HG03066 (cell line): Measurements from ENCODE around the gene MKRN2.
"Not testable (repeated sequence)": the region's sequence is repeated elsewhere in the genome, so short reads cannot be mapped to it uniquely, and the experiment has no call there.

Source experiments
- ATAC-seq: cut with Tn5 transposase; IDR thresholded peaks from one replicate; pipeline ENCODE4 v1.9.1; 2021; ENCODE audit warnings: low read depth; ENCODE audit not compliant: unreplicated experiment

Gene MKRN2

GRCh38 chr3:12556690-12557472 is at the start of gene MKRN2:
Gene MKRN2, plus strand, starts transcription at chr3:12557087. Its CDS starts 64 bp downstream, at chr3:12557151.
- ATAC-seq = peak; percentile 71

GRCh38 chr3:12507591-12508281 is 49.2 kb upstream of the MKRN2 start:
- no peak for ATAC-seq

GRCh38 chr3:12508291-12508700 is 48.6 kb upstream of the MKRN2 start:
- ATAC-seq = no peak

DNA sequence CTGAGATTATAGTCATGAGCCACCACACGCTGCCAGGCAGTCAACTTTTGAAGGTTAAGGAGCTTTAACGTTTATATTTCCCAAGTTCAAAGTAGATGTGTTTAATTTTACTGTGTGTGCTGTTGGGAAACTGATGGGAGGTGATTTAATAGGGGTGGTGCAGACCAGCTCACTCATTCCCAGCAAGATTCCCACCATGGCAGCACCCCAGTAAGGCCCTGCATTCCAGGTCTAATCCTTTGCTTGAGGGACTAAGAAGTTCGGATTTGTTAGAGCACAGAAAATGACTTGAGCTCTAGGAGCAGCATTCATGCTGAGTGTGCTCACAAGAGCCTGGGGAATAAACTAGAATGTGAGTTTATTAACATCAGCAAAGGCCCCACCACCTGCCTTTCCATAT is 47.4 kb upstream of the MKRN2 start:
- no peak for ATAC-seq

- ATAC-seq = no peak
Measured at GRCh38 chr3:12512534-12513118, 44.3 kb upstream of the MKRN2 start.

DNA sequence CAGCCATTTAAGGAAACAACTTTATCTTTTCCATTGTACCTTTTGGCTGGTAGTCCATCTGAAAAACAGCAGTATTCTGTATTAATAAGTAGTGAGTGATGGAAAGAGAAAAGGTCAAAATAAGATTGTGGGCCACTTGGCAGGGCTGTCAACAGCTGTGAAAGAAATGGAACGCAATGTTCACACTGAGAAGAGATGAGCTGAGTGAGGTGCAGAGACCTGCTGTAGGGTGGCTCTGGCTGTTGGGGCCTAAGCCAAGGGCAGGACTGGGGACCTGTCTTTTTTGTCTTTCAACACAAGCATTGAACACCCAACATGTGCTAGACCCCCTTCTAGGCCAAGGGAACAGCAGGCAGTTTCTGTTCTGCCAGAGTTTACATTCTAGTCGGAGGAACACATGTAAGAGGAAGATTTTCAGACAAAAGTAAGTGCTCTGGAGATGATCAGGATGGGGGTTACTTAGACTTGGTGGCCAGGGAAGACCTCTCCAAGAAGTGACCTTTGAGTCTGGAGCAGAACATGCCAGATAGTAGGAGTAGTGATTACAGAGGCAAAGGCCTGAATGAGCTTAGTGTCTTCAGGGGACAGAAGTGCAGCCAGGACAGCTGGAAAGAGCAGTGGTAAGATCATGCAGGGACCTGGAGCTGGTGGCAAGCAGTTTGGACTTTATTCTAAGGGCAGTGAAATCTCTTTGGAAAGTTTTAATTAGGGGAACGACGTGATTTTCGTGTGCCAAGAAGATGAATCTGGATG is 43.0 kb upstream of the MKRN2 start:
- ATAC-seq = no peak

DNA sequence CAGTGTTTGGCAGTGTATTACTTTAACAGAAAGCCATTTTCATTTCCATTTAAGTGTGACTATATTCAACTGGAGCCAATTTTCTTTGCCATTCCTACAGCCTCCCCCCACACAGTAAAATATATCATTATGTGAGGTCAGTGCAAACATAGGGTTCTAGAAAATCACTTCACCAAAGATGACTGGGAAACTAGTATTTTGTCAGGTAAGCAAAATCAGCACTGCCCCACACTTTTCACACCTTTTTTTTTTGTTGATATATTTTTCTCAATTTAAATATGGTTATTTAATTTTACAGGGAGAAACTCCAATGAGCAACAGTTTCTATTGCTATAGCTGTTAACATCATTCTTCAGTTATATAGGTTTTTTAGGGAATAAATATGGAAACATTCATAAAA is 41.3 kb upstream of the MKRN2 start:
- no peak for ATAC-seq

DNA sequence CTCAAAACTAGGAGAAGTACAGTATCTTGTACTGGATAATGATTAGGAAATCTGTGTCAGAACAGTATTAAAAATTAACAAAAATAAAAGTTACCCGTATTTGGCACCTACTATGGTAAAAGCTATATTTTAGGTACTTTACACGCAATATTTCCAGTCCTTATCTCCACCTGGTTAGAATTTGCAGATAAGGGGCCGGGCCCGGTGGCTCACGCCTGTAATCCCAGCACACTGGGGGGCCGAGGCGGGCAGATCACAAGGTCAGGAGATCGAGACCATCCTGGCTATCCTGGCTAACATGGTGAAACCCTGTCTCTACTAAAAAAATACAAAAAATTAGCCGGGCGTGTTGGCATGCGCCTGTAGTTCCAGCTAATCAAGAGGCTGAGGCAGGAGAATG is 40.0 kb upstream of the MKRN2 start:
- ATAC-seq = no peak

- ATAC-seq = no peak
Measured at GRCh38 chr3:12518261-12519028, 38.4 kb upstream of the MKRN2 start.

DNA sequence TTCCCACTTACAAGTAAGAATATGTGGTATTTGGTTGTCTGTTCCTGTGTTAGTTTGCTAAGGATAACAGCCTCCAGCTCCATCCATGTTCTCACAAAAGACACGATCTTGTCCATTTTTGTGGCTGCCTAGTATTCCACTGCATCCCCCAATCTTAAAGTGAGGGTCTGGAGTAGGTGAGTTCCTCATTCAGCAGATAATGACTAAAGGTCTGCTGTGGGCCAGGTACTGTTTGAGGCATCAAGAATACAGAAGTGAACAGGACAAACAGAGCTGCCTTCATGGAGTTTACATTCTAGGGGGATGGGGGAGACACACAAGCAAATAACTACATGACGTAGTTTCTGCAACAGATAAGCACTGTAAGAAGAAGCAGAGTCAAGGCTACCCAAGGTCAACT is 35.9 kb upstream of the MKRN2 start:
- no peak for ATAC-seq

- no peak for ATAC-seq
Measured at GRCh38 chr3:12522721-12523120, 34.2 kb upstream of the MKRN2 start.

DNA sequence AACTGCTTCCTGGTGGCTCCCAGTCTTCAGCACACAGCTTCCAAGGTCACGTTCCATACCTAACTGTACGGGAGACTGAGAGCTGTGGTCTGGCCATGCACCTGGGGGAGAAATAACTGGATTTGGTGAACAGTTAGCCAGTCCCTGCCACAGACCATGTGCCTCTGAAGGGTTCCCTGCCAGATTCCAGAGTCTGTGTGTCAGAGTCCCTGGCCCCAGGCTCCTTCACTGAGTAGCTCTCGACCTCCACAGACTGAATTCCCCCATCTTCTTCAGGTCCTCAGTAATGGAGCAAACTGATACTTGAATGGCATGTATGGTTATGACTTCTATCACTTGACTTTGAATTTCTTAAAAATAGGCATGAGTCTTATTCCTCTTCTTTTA is 29.1 kb upstream of the MKRN2 start:
- no peak for ATAC-seq

- no peak for ATAC-seq
Measured at GRCh38 chr3:12532182-12532581, 24.7 kb upstream of the MKRN2 start.

- ATAC-seq = no peak
Measured at GRCh38 chr3:12536423-12536822, 20.5 kb upstream of the MKRN2 start.

DNA sequence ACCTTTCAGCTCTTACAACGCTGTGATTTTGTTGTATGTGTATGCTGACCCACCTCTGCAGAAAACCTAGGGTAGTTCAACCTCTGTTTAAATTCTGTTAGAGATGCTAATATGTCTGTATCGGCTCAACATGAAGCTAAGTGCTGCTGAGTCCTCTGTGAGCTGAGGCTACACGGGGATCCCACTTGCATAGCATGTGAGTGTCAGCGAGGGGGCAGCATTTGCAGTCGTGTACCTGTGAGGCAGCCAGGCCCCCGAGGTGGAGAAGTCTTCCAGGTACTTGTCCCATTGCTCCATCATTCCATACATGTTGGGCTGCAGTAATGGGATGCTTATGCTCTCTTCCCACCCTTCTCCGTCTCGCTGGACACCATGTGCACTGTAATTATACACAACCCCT is 15.3 kb upstream of the MKRN2 start:
- ATAC-seq = no peak

DNA sequence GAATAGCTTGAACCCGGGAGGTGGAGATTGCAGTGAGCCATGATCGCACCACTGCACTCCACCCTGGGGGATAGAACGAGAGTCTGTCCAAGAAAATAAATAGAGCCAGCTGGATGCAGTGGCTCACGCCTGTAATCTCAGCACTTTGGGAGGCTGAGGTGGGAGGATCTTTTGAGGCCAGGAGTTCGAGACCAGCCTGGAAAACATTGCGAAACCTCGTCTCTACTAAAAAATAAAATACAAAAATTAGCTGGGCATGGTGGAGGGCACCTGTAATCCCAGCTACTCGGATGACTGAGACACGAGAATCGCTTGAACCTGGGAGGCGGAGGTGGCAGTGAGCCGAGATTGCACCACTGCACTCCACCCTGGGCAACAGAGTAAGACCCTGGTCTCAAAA is 13.4 kb upstream of the MKRN2 start:
- ATAC-seq = not testable (repeated sequence)

- ATAC-seq = no peak
Measured at GRCh38 chr3:12544652-12545472, 12.0 kb upstream of the MKRN2 start.

DNA sequence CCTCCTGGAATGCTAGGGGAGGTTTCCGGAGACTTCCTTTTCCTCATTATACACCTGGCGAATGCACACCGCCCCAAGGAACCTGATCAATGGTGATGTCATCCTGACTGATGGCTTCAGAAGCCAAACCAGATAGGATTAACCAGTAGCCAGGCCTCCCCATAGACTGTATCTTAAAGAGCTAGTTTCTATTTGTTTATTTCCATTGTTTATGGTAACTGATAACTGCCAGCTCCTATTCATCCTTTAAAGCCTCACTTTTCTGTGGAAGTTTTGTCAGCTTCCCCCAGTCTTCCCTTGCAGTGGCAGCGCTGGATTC is 11.5 kb upstream of the MKRN2 start, which contains the start of gene MKRN2OS:
TSS of gene MKRN2OS (minus strand) at position 27 of the 319 bp plus-strand sequence. CDS start 35 bp downstream, outside the sequence.
- no peak for ATAC-seq

DNA sequence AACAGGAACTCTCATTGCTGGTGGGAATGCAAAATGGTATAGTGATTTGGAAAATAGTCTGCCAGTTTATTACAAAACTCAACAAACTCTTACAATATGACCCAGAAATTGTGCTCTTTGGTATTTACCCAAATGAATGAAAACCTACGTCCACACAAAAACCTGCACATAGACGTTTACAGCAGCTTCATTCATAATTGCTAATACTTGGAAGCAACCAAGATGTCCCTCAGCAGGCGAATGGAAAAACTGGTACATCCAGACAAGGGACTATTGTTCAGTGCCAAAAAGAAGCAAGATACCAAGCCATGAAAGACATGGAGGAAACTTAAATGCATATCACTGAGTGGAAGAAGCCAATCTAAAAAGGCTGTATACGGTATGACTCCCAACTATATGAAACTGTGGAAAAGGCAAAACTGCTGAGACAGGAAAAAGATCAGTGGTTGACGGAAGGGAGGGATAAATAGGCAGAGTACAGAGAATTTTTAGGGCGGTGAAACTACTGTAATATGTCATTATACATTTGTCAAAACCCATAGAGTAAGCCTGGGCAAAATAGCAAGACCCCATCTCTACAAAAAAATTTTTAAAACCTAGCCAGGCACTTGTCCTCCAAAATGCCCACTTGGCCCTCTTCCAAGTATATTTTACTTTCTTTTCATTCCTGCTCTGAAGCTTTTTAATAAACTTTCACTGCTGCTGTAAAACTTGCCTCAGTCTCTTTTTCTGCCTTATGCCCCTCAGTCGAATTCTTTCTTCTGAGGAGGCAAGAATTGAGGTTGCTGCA is 6.7 kb upstream of the MKRN2 start:
- no peak for ATAC-seq
